ENCODE data around the gene KRTAP4-1.
A peak's percentile ranks its signal among the peaks of the same experiment; 100 is the strongest.
"Not testable (repeated sequence)": the region's sequence is repeated elsewhere in the genome, so short reads cannot be mapped to it uniquely, and the experiment has no call there.

The KRTAP4-1 gene

DNA sequence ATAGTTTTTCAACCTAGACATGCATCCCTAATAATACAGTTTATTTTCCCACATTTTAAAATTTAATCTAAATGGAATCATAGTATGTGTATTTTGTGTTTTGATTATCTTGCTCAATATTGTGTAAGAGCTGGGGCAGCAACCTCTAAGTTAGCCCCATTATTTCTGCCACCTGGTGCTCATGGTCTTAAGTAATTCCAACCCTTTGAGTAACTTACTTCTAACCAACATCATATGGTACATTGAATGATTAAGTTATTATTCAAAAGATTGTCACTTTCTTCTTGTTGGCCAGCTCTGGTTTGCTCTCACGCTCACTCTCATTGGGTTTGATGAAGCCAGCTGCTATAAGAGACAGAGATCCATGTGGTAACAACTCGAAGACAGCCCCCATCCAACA lies 12.8 kb downstream of the KRTAP4-1 start:
- DNase-seq (ENCODE audit: low spot score) = no peak

DNA sequence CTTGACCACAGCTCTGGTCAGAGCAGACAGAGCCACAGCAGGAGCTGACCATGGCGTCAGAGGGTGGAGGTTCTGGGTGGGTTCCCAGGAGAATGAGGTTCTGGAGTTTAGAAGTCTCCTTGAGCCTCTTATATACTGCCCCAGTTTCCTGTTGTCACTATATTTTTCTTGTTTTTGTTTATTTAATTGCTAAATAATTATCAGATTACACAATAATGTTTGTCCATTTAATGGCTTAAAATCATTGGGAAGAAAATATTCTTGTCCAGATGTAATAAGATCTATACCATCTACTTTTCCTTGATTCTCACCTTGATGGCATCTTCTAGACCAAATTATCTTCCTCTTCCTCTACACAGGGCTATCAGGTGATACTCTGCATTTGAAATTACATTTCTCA lies 16.6 kb downstream of the KRTAP4-1 start, which contains the start of gene KRTAP4-3:
KRTAP4-3 (minus strand) TSS at position 101 of the 400 bp plus-strand sequence; CDS start at position 52, 49 bp downstream.
- DNase-seq (ENCODE audit: low spot score) = no peak

DNA sequence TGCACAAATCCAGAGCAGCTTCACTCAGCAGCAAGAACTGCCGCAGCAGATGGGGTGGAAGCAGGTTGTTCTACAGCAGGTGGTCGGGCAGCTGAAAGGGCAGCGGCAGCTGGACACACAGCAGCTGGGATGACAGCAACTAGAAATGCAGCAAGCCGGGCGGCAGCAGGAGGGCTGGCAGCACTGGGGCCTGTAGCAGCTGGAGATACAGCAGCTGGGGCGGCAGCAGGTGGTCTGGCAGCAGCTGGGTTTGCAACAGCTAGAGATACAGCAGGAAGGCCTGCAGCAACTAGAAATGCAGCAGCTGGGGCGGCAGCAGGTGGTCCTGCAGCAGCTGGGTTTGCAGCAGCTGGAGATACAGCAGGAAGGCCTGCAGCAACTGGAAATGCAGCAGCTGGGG lies 17.1 kb downstream of the KRTAP4-1 start:
- DNase-seq (ENCODE audit: low spot score) = no peak

DNA sequence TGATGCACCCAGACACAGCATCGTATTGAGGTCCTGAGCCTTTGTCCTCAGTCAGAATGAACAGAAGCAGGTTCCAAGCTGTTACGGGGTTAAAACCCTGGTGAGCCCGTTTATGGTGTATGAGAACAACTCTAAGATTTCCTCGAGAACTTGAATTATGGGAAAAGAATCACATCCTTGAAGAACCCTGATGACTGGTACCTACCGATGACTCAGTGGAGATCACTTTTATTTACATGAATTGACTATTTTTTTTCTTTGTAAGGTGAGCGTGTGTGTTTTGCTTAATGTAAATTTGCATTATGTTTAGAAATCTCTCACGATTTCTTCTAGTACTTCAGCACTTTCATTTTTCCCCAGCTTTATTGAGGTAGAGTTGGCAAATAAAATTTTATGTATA lies 20.9 kb downstream of the KRTAP4-1 start:
- no peak for DNase-seq (ENCODE audit: low spot score)

DNA sequence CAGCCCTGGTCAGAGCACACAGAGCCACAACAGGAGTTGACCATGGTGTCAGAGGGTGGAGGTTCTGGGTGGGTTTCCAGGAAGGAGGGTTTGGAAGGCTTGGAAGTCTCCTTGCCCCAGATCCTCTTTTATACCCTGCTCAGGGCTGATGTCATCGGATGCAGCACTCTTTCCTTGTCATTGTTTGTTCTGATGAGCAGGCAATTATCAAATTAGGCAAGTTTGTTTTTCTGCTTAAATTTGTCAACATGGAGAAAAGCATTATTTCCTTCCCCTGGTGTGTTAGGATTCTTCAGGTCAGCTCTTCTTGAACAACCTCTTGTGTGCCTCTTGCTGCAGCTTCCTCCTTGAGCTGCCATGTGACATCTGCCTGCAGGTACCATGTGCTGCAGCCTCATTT lies 24.1 kb downstream of the KRTAP4-1 start, which contains the start of gene KRTAP4-4:
KRTAP4-4 (minus strand) TSS at position 101 of the 400 bp plus-strand sequence; CDS start at position 44, 57 bp downstream.
- no peak for DNase-seq (ENCODE audit: low spot score)

DNA sequence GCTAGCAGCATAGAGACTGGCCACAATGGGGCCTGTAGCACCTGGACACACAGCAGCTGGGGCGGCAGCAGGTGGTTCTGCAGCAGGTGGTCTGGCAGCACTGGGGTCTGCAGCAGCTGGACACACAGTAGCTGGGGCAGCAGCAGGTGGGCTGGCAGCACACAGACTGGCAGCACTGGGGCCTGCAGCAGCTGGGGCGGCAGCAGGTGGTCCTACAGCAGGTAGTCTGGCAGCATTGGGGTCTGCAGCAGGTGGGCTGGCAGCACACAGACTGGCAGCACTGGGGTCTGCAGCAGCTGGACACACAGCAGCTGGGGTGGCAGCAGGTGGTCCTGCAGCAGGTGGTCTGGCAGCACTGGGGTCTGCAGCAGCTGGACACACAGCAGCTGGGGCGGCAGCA lies 24.5 kb downstream of the KRTAP4-1 start:
- not testable (repeated sequence) for DNase-seq (ENCODE audit: low spot score)

DNA sequence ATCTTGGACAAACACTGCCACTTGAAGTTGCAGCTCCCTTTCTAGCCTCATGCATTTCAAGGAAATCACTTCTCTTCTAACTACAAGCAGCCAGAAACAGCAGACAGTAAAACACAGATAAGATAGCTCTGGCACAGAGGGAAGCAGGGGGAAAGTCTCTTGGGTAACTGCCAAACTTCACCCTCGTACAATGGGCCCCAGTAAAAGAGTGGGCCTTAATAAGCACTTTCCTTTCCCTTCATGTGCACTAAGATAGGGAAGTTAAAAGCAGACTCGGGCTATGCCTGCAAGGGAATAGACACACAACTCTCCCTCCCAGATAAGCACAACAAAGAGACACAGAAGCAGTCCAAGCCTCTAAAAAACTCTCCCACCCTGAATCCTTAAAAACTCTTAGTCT lies 30.9 kb downstream of the KRTAP4-1 start:
- no peak for DNase-seq (ENCODE audit: low spot score)

DNA sequence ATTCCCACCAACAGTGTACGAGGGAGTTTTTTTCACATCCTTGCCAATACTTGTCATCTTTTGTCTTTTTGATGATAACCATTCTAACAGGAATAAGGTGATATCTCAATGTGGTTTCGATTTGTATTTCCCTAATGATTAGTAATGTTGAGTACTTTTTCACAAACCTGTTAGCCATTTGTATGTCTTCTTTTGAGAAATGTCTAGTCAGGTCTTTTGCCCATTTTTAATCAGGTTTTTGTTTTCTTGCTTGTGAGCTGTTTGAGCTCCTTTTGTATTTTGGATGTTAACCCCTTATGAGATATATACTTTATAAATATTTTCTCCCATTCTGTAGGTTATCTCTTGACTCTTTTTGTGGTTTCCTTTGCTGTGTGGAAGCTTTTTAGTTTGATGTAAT lies 33.2 kb downstream of the KRTAP4-1 start:
- no peak for DNase-seq (ENCODE audit: low spot score)

DNA sequence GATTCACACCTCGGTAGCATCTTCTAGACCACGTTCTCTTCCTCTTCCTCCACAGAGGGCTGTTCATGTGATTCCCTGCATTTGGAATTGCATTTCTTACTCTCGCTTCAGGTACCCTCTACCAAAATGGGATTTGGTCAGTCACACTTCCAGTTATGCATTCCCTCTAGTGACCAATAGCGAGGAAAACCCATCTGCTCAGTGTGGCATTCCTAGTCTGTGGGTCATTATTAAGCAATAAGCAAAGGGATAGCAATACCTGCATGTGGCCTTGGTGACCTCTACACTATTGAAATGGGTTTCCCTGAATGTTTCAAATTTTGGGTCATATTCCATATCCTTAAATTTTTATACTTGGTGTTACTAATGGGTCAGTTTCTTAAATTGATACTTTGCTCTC lies 34.7 kb downstream of the KRTAP4-1 start:
- DNase-seq (ENCODE audit: low spot score) = no peak

DNA sequence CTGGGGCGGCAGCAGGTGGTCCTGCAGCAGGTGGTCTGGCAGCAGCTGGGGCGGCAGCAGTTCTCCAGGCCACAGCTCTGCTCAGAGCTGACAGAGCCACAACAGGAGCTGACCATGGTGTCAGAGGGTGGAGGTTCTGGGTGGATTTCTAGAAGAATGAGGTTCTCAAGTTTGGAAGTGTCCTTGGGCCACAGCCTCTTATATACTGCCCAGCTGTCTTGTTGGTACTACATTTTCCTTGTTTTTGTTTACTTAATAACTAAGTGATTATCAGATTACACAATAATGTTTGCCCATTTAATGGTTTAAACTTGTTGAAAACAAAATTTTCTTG lies 35.1 kb downstream of the KRTAP4-1 start, which contains the start of gene KRTAP4-5:
KRTAP4-5 (minus strand) TSS at position 174 of the 334 bp plus-strand sequence; CDS start at position 116, 58 bp downstream.
- no peak for DNase-seq (ENCODE audit: low spot score)

DNA sequence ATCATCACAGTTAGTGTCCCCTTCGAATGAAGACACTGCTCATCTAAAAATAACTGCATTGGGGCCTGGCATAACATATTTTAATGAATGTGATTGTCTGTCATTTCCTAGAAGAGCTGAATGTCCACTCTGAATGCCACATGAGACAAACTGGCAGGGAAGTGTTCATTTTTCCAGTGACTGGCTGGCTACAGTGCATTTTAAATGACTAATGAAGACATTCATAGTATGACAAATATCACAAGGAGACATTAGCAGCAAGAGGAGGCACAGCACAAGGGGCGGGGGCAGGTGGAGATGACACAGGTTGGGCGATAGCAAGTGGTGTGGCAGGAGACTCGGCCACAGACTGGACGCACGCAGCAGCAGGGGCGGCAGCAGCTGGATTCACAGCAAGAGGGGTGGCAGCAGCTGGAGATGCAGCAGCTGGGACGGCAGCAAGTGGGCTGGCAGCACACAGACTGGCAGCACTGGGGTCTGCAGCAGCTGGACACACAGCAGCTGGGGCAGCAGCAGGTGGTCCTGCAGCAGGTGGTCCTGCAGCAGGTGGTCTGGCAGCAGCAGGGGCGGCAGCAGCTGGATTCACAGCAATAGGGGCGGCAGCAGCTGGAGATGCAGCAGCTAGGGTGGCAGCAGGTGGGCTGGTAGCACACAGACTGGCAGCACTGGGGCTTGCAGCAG lies 35.6 kb downstream of the KRTAP4-1 start:
- not testable (repeated sequence) for DNase-seq (ENCODE audit: low spot score)

DNA sequence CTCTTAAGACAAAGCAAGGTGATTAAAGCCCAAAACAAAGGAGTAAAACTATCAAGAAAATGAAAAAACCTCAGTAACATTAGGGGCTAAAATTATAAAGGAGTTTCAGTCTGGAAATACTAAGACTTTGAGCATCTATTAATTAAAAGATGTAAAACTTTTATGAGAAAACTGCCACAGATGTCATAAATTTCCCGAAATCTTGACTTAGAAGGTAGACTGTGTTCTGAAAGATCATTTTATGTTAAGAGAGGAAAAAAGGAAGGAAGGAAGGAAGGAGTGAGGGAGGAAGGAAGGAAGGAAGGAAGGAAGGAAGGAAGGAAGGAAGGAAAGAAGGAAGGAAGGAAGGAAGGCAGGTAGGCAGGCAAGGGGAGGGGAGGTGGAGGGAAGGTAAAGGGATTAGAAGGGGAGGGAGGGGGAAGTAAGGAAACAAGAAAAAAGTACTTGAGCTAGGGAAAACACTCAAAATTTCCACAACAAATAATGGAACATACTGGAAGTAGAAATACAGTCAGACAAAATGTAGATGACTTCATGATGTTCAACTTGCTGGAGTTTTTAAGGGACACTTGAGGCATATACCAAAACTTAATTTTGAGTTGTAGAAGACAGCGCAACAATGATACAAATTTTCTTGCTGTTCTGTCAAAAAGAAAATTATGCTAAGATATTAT lies 37.0 kb downstream of the KRTAP4-1 start:
- DNase-seq (ENCODE audit: low spot score) = no peak

DNA sequence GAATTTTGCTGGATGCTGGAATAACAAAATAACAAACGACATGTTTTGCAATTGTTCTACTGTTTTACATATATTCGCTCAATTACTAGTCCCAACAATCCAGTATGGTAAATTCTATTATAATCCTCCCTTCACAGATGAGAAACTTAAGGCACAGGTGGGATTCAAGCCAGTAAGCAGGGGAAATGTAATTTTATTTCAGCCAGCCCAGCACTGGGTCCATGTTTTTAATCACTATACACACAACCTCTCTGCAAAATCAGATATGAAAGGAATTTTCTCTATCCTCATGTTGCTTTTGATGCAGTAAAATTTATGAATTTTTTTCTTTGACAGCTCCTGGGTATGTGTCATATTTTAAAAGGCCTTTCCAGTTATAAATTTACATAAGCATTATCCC lies 39.5 kb downstream of the KRTAP4-1 start:
- no peak for DNase-seq (ENCODE audit: low spot score)

DNA sequence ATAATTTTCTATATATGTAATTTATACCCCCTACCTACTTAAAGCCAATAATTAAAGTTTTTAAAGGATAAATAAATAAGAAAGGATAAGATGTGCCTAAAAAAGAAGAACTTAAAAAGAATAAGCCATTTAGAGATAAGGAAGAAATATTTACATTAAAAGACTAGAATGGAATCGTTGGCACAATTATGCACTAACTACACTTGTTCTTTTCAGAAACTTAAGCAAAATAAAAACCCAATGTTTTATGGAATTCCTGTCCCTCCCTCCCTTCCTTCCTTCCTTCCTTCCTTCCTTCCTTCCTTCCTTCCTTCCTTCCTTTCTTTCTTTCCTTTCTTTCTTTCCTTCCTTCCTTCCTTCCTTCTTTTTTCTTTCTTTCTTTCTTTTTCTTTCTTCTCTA lies 39.9 kb downstream of the KRTAP4-1 start:
- DNase-seq (ENCODE audit: low spot score) = no peak

DNA sequence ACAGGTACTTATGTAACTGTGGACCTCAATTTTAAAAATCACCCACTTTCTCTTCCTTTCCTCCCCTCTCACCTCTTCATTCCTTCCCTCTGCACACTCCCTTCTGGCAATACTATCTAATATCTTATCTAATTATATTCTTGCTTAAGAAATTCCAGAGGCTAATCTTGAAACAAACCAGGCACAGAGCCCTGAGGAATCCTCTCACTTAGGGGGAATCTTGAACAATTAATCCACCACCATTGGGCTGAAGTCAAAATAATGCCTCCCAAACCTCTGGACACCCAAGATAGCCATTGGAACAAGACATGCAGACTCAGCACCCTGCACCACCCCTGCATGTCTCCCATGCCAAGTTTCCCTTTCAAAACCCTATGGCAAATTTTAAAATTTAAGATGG lies 43.4 kb downstream of the KRTAP4-1 start:
- DNase-seq (ENCODE audit: low spot score) = no peak

DNA sequence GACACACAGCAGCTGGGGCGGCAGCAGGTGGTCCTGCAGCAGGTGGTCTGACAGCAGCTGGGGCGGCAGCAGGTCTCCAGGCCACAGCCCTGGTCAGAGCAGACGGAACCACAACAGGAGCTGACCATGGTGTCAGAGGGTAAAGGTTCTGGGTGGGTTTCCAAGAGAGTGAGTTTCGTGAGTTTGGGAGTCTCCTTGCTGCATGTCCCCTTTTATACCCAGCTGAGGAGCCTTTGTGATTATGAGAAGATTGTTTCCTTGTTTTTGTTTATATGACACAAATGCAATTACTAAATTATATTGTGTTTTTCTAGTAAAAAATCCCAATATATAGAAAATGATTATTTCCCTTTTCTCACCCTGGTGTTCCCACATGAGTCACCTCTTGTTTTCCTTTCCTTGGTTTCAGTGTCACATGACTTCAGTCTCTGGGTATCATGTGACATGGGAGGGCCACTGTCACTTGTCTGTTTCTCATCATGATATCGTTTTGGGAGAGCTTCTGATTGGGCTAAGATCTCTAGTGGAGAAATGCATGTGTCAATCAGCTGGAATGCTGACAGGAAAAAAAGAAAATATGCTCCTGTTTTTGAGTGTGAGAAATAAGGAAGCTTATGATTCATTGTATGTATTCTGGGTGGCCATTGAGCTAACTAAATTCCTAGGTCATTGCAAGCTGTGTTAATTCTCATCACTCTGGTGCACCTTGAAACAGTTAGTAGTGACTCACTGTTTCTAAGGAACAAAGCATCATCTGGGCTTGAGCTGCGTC lies 44.2 kb downstream of the KRTAP4-1 start, which contains the start of gene KRTAP4-6:
KRTAP4-6 (minus strand) TSS at position 185 of the 772 bp plus-strand sequence; CDS start at position 128, 57 bp downstream.
- DNase-seq (ENCODE audit: low spot score) = peak; percentile 49

DNA sequence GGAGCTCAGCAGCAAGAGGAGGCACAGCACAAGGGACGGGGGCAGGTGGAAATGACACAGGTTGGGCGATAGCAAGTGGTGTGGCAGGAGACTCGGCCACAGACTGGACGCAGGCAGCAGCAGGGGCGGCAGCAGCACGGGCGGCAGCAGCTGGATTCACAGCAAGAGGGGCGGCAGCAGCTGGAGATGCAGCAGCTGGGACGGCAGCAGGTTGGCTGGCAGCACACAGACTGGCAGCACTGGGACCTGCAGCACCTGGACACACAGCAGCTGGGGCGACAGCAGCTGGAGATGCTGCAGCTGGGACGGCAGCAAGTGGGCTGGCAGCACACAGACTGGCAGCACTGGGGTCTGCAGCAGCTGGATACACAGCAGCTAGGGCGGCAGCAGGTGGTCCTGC lies 44.8 kb downstream of the KRTAP4-1 start:
- DNase-seq (ENCODE audit: low spot score) = not testable (repeated sequence)

All from AG08396 (cell line).